ENCODE data around the gene SPPL2A. TPM values are rescaled to one million over a fixed set of nuclear protein-coding genes. Genes with fewer than 3 reads are reported as not detected.

Gene SPPL2A
- total and polyA plus RNA-seq, 10 of the 15 experiments (the other 5 are each of a cell fraction or from before 2014, with no cell fraction given): 11.3 to 83.8 (median 44.0) TPM

GRCh38 chr15:50798684-50799083 is 33.2 kb upstream of the SPPL2A start:
- FAIRE-seq (no peak), ATAC-seq (no peak), DNase-seq (ENCODE audit: low read depth, low spot score) (no peak)
- no peak overlapping the region for H3K27ac ChIP-seq (ENCODE audit: control insufficient read depth, insufficient read depth)
- intact Hi-C loops (cut with micrococcal nuclease; ENCODE audit: unreplicated experiment) (no loop called here), in situ Hi-C loops (cut with MboI) (no loop called here)
- no peaks in the 10 kb centered on the region for H3K9me3 ChIP-seq (replicated peaks; ENCODE audit: control insufficient read depth, insufficient read depth, low read length)
- H3K4me1 ChIP-seq (ENCODE audit: control insufficient read depth, insufficient read depth, low read length): peaks cover 20% of the 10 kb centered on the region
- no peaks in the 10 kb centered on the region for H4K20me1 ChIP-seq (ENCODE audit: control insufficient read depth, insufficient read depth)
- SMC1A ChIA-PET (ENCODE audit: uncharacterized antibody, unreplicated experiment): interaction anchor here (0.9 to 2.5 kb wide), 2 partner anchors 16 to 35 kb away, joined by 3 to 6 read pairs; no protein-coding TSS in a partner anchor
- H3K9ac ChIP-seq (ENCODE audit: control insufficient read depth, insufficient read depth, low read length): no peak overlapping the region
- no peaks in the 10 kb centered on the region for H3K36me3 ChIP-seq (ENCODE audit: control insufficient read depth in 2 of 2, insufficient read depth in 2 of 2, low read length in 1 of 2)
- H3K4me3 ChIP-seq: no peak overlapping the region
- H3K27me3 ChIP-seq (replicated peaks in 1 of 2; ENCODE audit: control insufficient read depth in 2 of 2, insufficient read depth in 2 of 2, low read length in 1 of 2): no peaks in the 10 kb centered on the region
- BruUV-seq (replicated peaks): no TSS peak
- CTCF ChIA-PET: no interaction called here
- POLR2A ChIA-PET: interaction anchor here (0.9 kb wide), 1 partner anchor 193 kb away, joined by 3 read pairs; no protein-coding TSS in a partner anchor
- RAD21 ChIA-PET (ENCODE audit: unreplicated experiment): no interaction called here
- no peaks in the 10 kb centered on the region for H3K79me2 ChIP-seq (ENCODE audit: control insufficient read depth, insufficient read depth, low read length)
- peak overlapping the region; percentile 45 for H2AFZ ChIP-seq (ENCODE audit: control insufficient read depth, low read depth, low read length)
- H3K4me2 ChIP-seq (ENCODE audit: control insufficient read depth, insufficient read depth): no peak overlapping the region; the same call in 1 of the 2 replicates
- TF ChIP-seq TCF3 (IDR thresholded peaks at IDR 0.05; ENCODE audit: borderline replicate concordance, insufficient read depth, low read depth, low read length) (0 out of 2 replicates have a peak, but pooled peaks have one; percentile 32), SMAD1 (IDR thresholded peaks at IDR 0.05; ENCODE audit: low read depth, partially characterized antibody) (no peak)
- whole genome bisulfite sequencing (ENCODE audit: insufficient coverage, insufficient replicate concordance, low lambda C conversion rate, missing lambda C conversion rate): 64% methylated on average over 3 of the region's 3 CpGs

- intact Hi-C loops (cut with micrococcal nuclease; ENCODE audit: unreplicated experiment) (no loop called here), in situ Hi-C loops (cut with MboI) (no loop called here)
- FAIRE-seq (no peak), DNase-seq (ENCODE audit: low read depth, low spot score) (no peak), ATAC-seq (no peak)
- RAD21 ChIA-PET (ENCODE audit: unreplicated experiment): no interaction called here
- BruUV-seq (replicated peaks): no TSS peak
- H3K9me3 ChIP-seq (replicated peaks; ENCODE audit: control insufficient read depth, insufficient read depth, low read length): no peaks in the 10 kb centered on the region
- H3K79me2 ChIP-seq (ENCODE audit: control insufficient read depth, insufficient read depth, low read length): no peaks in the 10 kb centered on the region
- no peak overlapping the region for H3K9ac ChIP-seq (ENCODE audit: control insufficient read depth, insufficient read depth, low read length)
- no peak overlapping the region for H3K4me3 ChIP-seq
- CTCF ChIA-PET: no interaction called here
- peaks cover 20% of the 10 kb centered on the region for H3K4me1 ChIP-seq (ENCODE audit: control insufficient read depth, insufficient read depth, low read length)
- H3K36me3 ChIP-seq (ENCODE audit: control insufficient read depth in 2 of 2, insufficient read depth in 2 of 2, low read length in 1 of 2): no peaks in the 10 kb centered on the region
- no peaks in the 10 kb centered on the region for H3K27me3 ChIP-seq (replicated peaks in 1 of 2; ENCODE audit: control insufficient read depth in 2 of 2, insufficient read depth in 2 of 2, low read length in 1 of 2)
- no peak overlapping the region for H3K27ac ChIP-seq (ENCODE audit: control insufficient read depth, insufficient read depth)
- WGBS (ENCODE audit: insufficient coverage, insufficient replicate concordance, low lambda C conversion rate, missing lambda C conversion rate): 67% methylated on average over 1 of the region's 1 CpG
- SMC1A ChIA-PET (ENCODE audit: uncharacterized antibody, unreplicated experiment): no interaction called here
- H4K20me1 ChIP-seq (ENCODE audit: control insufficient read depth, insufficient read depth): no peaks in the 10 kb centered on the region
- no peak overlapping the region for H2AFZ ChIP-seq (ENCODE audit: control insufficient read depth, low read depth, low read length)
- POLR2A ChIA-PET: no interaction called here
- H3K4me2 ChIP-seq (ENCODE audit: control insufficient read depth, insufficient read depth): no peak overlapping the region
- TF ChIP-seq JUNB (IDR thresholded peaks at IDR 0.05) (no peak), GATAD2B (conservative IDR thresholded peaks at IDR 0.05; ENCODE audit: low read depth) (no peak), HDGF (IDR thresholded peaks at IDR 0.05) (no peak), IRF5 (IDR thresholded peaks at IDR 0.05; ENCODE audit: borderline replicate concordance) (no peak), KAT2A (conservative IDR thresholded peaks at IDR 0.05; ENCODE audit: control insufficient read depth, low read depth, low read length) (no peak), ETV6 (conservative IDR thresholded peaks at IDR 0.05 in 1 of 2, IDR thresholded peaks at IDR 0.05 in 1 of 2; ENCODE audit: borderline replicate concordance in 1 of 2, low read depth in 1 of 2) (no peak), TARDBP (IDR thresholded peaks at IDR 0.05; ENCODE audit: borderline replicate concordance) (no peak), MTA2 (IDR thresholded peaks at IDR 0.05; ENCODE audit: low read depth) (no peak), ZNF384 (IDR thresholded peaks at IDR 0.05; ENCODE audit: borderline replicate concordance, low read depth, low read length) (no peak), MXI1 (IDR thresholded peaks at IDR 0.05; ENCODE audit: low read depth, low read length) (no peak)
Observed at GRCh38 chr15:50797926-50798325, 32.4 kb upstream of the SPPL2A start.

Measured in GM12878 (cell line).